AG20443 (cell line): ENCODE results near the gene ABCB11.
A peak's percentile ranks its signal among the peaks of the same experiment; 100 is the strongest.

Source experiments
- DNase-seq: peaks from one replicate; pipeline ENCODE4 v3.0.0; 2012; ENCODE audit warnings: low spot score, mixed read lengths

ABCB11 gene

DNA sequence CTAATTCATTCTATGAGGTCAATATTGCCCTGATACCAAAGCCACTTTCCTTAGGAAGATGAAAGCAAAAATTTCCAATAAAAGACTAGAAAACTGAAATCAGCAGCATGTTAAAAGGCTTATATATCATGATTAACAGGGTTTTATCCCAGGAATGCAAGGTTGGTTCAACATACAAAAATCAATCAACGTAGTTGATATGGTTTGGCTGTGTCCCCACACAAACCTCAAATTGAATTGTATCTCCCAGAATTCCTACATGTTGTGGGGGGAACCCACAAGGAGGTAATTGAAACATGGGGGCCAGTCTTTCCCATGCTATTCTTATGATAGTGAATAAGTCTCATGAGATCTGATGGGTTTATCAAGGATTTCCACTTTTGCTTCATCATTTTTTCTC is 11.7 kb upstream of the ABCB11 start:
- no peak for DNase-seq

DNA sequence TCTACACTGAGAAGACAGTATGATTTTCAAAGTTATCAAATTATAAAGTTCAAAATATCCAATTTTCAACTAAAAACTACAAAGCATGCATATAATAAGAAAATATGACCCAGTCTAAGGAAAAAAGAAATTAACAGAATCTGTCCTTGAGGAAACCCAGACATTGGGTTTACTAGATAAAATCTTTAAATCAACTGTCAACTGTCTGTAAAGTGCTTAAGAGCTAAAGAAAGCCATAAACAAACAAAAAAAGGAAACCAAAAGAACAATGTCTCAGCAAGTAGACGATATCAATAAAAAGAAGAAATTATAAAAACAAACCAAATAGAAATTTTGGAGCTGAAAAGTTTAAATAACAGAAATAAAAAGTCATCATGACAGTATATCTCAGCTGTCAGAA is 10.5 kb upstream of the ABCB11 start:
- no peak for DNase-seq

DNA sequence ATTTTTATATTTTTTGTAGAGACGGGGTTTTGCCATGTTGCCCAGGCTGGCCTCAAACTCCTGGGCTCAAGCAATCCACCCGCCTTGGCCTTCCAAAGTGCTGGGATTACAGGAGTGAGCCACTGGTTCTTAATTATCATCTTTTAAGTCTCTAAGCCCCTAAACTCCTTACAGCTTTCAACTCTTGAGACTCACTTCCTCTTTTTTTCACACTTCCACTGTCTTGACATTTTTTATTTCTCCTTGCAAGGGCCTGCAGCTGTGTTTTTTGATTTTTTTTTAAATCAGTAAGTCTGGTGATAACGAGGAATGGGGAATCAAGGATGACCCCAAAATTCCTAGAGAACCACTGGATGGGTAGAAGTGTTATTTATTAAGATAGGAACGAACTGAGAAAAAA is 8.6 kb upstream of the ABCB11 start:
- DNase-seq, result no peak

DNA sequence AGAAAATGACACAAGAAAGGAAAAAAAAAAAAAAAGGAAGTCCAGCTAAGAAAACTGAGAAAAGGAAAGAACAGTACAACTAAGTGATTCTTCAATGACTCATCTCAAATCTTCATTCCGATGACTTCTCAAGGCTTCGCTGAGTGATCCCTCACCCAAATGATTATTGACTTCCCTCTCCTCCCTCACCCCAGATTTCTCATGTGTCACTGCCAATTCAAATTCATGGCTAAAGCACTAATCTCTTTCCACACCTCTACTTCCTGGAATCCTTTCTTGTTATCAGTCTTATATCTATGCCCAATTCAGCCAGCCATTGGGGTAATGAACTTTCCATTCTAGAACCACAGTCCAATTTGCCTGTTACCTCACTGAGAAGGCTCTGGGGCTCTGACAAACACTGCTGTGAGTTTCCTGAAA is 7.2 kb upstream of the ABCB11 start:
- no peak for DNase-seq

DNA sequence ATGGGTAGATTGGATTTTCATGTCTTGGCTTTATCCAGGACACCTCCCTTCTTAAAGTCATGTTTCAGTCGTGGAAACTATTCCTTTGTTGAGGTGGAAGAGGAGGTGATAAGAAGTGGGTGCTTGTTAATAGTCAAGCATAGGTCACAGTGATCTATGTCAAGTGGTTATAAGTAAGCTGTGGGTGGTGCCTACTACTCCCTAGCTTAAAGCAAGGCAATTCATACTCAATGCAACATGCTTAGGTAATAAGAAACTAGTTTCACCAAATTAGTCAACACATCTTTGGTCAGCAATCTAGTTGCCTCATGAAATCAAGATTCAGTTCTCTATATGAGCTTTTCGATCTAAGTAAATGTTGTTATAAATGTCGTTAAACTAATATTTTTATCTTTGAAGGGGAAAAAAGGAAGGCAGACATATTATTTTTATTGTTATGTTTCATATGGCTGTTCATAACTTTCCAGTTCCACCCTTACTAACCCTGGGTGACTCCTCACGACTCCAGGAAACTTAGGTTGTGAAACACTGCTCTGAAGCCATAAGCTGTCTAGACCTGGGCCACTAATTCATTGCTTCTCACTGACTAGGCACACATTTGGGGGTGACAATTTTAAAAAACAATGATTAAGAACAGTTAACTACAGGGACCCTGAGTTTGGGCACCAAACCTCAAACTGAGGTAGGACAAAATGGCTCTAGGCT is 5.8 kb upstream of the ABCB11 start:
- DNase-seq, result no peak

DNA sequence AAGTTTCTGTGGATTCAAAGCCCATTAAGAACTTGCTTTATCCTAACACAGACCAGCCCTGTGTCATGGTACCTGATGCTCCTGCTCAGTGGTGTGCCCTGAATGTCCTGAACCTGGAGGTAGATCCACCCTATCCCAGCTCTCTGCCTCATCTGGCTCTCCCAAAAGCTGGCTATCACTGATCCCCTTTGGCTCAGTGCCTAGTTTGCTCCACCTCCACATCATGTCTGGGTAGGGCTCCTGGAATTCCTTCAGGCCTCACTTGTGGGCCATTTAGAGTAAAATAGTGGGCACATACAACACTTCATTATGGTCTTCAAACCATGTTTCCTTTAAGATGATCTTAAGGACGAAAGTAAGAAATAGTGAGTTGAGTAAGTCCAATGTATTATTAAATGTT is 4.8 kb upstream of the ABCB11 start:
- no peak for DNase-seq

DNA sequence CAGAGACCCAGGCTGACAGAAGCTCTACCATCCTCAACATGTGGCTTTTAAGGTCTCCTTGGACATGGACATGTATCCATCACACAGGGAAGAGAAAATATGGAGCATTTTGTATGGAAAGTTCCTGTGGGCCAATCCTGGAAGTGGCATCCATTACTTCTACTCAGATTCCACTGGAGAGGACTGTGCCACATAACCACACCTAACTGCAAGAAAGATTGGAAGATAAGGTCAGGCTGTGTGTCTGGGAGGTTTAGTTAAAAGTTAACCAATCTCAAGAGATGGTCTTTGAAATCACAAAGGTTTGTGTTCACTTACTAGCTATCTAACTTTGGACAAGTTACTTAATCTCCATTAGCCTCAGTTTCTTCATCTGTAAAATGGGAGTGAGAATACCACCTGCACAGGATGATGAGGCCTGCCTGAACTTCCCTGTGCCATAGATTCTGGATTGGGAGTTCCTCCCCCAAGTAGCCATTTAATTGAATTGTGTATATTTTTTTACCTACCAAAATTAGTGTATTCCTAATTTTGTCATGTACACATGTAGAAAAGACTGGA is 3.9 kb upstream of the ABCB11 start:
- no peak for DNase-seq

DNA sequence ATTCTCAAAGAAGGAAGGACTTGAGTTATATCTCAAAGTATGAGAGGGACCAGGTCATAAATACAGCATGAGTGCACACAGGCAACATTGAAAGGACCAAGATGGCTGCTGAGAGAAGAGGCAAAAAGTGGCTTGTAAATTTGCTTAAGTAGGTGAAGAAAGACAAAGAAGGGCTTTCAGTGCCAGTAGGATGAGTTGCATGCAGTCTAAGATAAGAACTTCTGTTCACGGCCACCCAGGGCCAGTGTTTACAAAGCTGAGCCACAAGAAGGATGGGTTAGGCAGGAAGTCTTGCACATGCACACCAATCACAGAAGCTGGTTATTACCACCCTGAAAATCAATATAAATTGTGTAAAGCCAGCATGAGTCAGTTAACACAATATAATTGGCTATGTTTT is 3.1 kb upstream of the ABCB11 start:
- DNase-seq, result no peak

DNA sequence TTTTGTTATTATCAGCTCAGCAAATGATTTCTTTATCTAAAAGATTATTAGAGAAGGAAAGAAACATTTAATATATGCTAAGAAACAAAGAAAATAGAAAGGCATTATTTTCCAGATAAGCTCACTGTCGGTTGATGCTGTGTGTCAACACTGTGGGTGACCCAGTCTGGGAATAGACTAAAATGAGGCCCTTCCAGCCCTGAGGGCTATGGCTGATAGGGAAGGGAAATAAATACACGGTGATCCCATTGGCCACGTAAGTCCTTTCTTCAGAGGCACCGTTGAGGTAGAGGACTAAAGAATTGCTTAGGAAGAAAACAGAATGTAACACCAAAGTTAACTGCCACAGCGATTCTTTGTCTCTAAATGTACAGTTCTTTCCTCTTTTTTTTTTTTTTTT is 1.8 kb downstream of the ABCB11 start:
- DNase-seq, result no peak

DNA sequence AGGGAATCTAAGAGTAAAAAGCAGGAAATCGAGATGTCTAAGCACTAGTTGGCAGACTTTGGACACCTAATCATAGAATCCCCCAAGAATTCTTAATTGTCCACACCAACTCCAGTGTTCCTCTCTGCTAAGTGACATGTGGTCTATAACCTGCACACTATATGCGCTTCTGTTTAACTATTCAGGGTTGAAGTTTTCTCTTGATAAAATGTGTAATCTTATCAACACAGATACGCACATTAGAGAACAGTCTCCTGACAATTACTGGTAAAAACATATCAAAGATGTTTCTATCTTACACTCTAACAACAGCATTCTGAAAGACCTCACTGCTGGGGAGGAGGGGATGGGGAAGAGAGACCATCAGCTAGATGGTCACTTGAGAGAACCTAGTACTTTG is 3.9 kb downstream of the ABCB11 start:
- DNase-seq, result no peak

DNA sequence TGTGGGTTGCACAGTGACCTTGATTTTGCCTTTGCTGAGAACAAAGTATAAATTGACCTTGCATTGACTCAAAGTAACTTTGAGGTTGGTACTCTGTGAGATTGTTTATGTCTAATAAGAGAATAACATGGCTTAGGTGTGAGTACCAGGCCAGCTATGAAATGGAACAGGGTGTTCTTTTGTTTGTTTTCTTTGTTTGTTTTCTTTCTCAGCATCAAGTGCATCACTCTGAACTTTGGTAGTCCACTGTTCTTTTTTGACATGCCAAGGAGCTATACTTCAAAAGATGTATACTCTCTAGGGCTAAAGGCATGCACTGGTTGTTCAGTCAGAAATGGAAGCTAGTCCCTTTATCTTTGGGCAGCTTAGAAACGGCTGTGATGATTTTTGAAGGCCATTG is 5.1 kb downstream of the ABCB11 start:
- DNase-seq, result no peak

DNA sequence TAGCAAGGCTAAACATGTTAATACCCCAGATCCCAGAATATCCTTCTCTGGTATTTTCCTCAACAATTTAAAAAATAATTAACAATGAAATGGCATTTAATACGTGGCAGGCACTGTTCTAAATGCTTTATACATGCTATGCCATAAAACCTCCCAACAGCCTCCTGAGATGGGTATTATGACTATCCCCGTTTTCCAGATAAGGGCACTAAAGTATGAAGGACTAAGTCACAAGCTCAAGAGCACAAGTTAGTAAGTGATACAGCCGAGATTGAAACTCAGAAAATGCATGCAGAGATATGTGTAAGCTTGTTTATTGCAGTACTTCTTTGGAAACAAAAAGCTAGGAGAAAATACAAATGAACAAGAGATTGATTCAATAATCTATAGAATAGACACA is 8.0 kb downstream of the ABCB11 start:
- no peak for DNase-seq

DNA sequence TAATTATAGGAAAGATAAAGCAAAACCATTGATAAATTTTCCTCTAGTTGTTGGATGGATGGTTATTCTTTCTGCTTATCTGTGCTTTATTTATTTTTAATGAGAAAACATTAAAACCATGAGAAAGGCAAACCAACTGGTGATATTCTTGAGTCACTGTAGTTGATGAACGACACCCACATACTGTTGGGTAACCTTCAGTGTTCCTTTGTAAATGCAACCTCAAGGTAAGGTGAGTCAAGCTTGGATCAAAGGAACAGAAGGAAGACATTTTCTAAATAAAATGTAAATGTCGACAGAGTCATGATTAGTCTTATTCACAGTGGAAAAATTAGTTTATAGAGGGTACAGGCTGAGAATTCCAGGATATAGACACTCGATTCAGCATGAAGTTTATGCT is 12.7 kb downstream of the ABCB11 start:
- DNase-seq, result no peak

DNA sequence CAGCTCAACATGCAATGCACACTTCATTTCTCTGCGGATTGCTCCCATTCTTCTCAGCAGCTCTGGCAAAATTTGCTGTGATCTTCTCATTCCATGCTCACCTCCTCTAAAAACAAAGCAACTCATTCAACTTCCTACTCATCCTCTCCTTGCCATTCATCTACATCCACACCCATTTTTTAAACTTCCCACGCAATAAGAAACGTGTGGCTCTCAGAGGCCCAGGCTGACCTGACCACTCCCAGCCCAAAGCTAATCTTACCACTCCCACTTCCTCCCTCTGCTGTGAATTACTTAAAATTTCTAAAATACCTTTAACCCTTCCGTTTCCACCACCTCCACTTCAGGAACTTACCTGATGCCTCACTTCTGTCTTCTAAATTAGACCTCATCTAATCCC is 15.2 kb downstream of the ABCB11 start:
- no peak for DNase-seq

DNA sequence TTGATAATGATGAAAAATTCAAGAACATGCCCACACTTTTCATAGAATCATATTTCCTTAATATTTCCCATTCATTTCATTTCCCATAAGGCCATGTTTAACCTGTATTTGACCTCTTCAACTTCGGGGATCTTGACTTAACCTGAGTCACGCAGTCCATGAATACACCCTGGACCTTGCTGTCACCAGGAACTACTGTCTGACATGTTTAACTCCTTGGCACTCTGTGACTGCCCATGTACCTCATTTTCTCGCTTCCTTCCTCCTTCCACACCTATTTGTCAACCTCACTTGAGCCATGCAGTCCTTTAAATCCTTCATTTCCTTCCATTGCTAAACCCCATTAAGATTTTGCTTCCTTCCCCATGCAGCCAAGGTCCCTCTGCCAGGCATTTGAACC is 16.3 kb downstream of the ABCB11 start:
- no peak for DNase-seq

DNA sequence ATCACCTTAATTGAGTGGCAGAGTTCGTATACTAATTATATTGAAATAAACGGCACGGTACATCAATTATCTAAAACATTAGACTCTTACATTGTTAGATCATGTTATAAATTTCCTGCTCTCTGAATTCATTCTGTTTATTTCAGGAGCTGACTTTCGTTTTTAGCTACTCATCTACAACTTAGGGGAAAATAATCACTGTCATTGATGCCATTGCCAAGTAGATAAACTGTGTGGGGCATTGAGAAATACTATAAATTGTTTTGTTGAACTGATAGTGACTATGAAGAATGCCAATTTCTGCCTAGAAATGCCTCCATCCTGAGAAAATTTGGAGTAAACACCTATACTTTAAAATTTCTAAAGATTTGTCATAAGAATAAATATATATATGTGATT is 17.5 kb downstream of the ABCB11 start:
- DNase-seq, result no peak

DNA sequence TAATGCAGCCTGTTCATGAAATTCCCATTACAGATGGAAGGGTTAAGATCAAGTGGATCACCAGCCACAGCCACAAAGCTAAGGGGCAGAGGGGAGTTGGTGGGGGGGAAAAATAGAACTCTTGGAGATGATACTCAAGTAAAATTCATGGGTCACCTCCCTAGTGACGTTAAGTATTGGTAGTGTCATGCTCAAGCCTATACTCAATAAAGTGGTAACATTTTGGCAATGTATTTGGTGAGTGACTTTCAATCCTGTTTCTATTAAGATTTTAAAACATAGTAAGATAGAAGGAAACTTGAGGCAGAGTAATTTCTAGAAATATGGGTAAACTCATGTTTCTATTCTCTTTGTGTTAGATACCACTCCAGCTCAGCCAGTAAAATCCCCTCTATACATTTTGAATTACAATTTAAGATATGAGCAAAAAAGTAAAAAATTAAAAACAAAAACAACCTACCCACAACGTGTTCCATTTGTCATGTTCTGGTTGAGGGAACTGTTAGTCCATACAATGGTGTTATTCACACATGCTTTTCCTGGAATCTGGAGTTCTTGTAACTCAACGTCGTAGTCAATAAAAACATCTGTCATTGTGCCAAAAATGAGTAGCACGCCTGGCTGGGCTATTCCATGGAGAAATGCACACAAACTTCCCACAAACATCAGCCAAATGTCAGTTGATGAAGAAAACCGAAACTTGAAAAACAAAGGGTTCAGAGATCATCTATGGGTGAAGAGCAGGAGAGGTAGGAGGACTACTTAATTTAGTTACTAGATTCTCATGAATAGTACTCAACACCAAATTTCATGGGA is 18.1 kb downstream of the ABCB11 start:
- DNase-seq, result no peak

DNA sequence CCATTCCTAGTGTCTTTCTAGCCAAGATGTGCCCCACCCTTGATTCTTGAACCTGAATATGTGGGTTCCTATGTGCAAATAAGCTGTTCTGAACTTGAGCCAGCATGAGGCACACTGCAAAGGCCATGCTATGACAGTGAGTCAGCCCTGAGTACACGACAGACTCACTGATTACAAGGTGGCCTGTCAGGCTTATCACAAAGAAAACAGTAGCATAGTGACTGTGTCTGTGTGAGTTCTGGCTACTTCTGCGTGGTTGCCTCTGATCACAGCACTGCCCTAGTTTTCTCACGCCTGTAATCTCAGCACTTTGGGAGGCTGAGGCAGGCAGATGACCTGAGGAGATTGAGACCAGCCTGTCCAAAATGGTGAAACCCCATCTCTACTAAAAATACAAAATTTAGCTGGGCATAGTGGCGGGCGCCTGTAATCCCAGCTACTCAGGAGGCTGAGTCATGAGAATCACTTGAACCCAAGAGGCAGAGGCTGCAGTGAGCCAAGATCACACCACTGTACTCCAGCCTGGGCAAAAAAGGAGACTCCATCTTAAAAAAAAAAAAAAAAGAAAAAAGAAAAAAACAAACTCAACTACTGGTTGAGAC is 18.8 kb downstream of the ABCB11 start:
- peak; percentile 28 for DNase-seq

DNA sequence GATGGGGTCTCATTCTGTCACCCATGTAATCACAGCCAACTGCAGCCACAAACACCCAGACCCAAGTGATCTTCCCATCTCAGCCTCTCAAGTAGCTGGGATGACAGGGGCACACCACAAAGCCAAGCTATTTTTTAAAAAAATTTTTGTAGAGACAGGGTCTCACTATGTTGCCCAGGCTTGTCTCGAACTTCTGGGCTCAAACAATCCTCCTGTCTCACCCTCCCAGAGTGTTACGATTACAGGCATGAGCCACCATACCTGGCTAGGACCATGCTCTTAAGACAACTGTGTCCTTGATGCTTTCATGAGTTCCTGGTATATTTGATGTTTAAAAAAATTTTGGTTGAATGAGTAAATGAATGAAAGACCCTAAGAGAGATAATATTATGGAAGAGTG is 19.4 kb downstream of the ABCB11 start:
- no peak for DNase-seq

DNA sequence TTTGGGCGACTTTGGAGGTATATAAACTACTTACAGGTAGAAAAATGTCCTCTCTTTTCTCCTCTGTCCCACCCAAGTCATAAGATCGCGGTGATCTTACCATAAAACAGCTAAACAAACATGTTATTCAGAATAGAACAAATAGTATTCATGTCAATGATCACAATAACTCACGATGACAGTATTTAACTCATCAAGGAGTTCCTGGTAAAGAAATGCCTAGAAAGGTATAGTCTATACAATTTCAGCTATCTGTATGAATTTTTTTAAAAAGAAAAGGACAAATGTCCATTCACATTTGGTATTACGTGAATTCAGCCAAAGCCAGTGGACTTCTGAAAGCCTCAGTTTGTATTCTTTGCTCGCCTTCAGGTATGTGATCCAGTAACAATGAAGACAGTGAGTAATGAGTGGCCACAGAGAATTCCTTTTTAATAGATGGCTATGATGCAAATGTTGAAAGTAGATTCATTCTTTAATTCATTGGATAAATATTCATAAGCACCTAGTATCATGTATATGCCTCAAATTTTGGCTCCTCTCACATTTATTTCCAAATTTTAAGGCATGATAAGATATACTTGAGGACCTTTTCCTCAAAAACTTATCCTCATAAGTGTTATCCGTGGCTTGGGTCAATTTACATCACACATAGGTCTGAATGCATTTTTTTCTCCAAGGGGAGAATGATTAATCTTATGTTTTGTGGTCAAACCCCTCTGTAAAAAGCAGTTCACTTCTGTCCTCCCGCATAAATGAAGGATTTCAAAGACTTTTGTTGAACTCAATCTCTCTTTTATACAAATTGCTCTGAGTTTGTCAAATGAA is 20.3 kb downstream of the ABCB11 start:
- no peak for DNase-seq

DNA sequence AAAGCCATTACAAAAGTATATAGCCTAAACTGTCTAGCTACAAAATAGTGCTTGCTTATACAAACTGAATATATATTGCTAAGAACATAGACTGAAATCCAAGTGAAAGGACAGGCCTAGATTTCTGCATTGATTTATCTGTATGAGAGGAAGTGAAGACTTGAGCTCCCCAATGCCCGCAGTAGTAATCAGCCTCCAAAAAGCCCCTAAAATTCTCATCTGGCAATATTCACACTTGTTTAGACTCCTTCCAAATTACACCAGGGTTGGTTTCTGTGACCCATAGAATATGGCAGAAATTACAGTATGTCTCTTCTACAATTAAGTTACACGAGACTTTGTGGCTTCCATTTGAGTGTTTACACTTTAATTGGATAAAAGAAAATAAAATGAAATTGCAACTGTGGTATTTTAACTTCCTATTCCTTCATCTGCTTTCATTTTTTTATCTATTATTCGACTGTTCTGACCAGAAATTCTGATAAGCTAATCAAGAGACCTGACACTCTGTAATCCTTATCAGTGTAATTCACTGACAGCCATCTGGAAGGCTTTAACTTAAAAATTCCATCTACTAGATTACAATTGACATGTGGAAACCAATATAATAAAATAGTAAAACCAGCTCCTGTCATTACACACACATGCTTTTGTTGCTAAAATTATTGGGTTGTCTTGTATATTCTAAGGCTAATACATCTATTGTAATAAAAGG is 21.1 kb downstream of the ABCB11 start:
- DNase-seq, result no peak

DNA sequence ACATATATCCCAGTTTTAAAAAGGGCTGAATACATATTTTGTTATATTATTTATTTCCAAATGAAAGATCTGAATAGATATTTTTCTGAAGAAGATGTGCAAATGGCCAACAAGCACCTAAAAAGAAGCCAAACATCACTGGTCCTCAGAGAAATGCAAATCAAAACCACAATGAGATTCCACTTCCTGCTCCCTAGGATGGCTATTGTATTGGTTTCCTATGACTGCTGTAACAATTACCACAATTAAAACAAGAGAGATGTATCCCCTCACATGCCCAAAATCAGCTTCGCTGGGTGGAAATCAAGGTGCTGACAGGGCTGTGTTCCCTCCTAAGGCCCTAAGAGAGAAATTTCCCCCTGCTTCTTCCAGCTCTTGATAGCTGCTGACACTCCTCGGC is 23.2 kb downstream of the ABCB11 start:
- DNase-seq, result no peak
